Hippocampal formation (tissue), 2 donors: ENCODE results near the gene PLEKHG4B.

Experiments
- DNase-seq, 2 donors: peaks; one replicate each; lab custom pipeline; 2025; lab: John Stamatoyannopoulos, UW

The PLEKHG4B gene

GRCh38 chr5:169728-170094 is 77.7 kb downstream of the PLEKHG4B start:
- no peak for DNase-seq

- no peak for DNase-seq
Observed at GRCh38 chr5:170971-171800, 79.2 kb downstream of the PLEKHG4B start.

GRCh38 chr5:171801-172331 is 79.9 kb downstream of the PLEKHG4B start:
- DNase-seq: no peak

- no peak for DNase-seq
Observed at GRCh38 chr5:172421-172820, 80.5 kb downstream of the PLEKHG4B start.

- no peak for DNase-seq
Observed at GRCh38 chr5:172841-173251, 80.9 kb downstream of the PLEKHG4B start.

GRCh38 chr5:173392-174290 is 81.7 kb downstream of the PLEKHG4B start:
- no peak for DNase-seq

- no peak for DNase-seq
Observed at GRCh38 chr5:174291-174600, 82.3 kb downstream of the PLEKHG4B start.

GRCh38 chr5:174876-175465 is 83.0 kb downstream of the PLEKHG4B start:
- no peak for DNase-seq

GRCh38 chr5:176296-176823 is 84.4 kb downstream of the PLEKHG4B start:
- no peak for DNase-seq

- DNase-seq: no peak
Observed at GRCh38 chr5:178110-178509, 86.1 kb downstream of the PLEKHG4B start.

GRCh38 chr5:179401-179800 is 87.4 kb downstream of the PLEKHG4B start:
- no peak for DNase-seq

GRCh38 chr5:180286-180918 is 88.4 kb downstream of the PLEKHG4B start:
- no peak for DNase-seq

- DNase-seq: no peak
Observed at GRCh38 chr5:181160-181559, 89.2 kb downstream of the PLEKHG4B start.

- DNase-seq: no peak
Observed at GRCh38 chr5:181566-181965, 89.6 kb downstream of the PLEKHG4B start.

GRCh38 chr5:182126-182525 is 90.2 kb downstream of the PLEKHG4B start:
- DNase-seq: no peak

- DNase-seq: no peak
Observed at GRCh38 chr5:184471-184870, 92.5 kb downstream of the PLEKHG4B start.

- DNase-seq: no peak
Observed at GRCh38 chr5:185095-186070, 93.4 kb downstream of the PLEKHG4B start.

GRCh38 chr5:186091-187041 is 94.4 kb downstream of the PLEKHG4B start:
- no peak for DNase-seq

GRCh38 chr5:187042-187431 is 95.1 kb downstream of the PLEKHG4B start:
- DNase-seq: no peak
